ENCODE results near the gene COA3. TPM values are rescaled to one million over a fixed set of nuclear protein-coding genes. Genes with fewer than 3 reads are reported as not detected.

The COA3 gene
- total RNA-seq, 1 donor from 2014 or later, result 39.5 TPM

- no peaks in the 10 kb centered on the region for H3K9me3 Mint-ChIP-seq (ENCODE audit: low read depth)
- no peak overlapping the region for H3K27ac Mint-ChIP-seq (ENCODE audit: unreplicated experiment)
- H3K4me1 Mint-ChIP-seq (ENCODE audit: low read depth), result peaks cover 29% of the 10 kb centered on the region
- no peak overlapping the region for H3K4me3 Mint-ChIP-seq (ENCODE audit: unreplicated experiment)
- H3K36me3 Mint-ChIP-seq (ENCODE audit: low read depth), result peaks cover 27% of the 10 kb centered on the region
- no peak for DNase-seq (ENCODE audit: low spot score)
- no peaks in the 10 kb centered on the region for H3K27me3 Mint-ChIP-seq (ENCODE audit: low read depth)
- TF ChIP-seq CTCF (IDR thresholded peaks at IDR 0.05), result no peak
These were observed 47.0 kb upstream of the COA3 start for GRCh38 chr17:42845556-42845917.

GRCh38 chr17:42844761-42845555 is 46.5 kb upstream of the COA3 start:
- no peak for DNase-seq (ENCODE audit: low spot score)
- Mint-ChIP-seq H3K36me3 (ENCODE audit: low read depth) (peaks cover 28% of the 10 kb centered on the region), H3K9me3 (ENCODE audit: low read depth) (no peaks in the 10 kb centered on the region), H3K4me3 (ENCODE audit: unreplicated experiment) (no peak overlapping the region), H3K27me3 (ENCODE audit: low read depth) (no peaks in the 10 kb centered on the region), H3K27ac (ENCODE audit: unreplicated experiment) (no peak overlapping the region), H3K4me1 (ENCODE audit: low read depth) (peaks cover 25% of the 10 kb centered on the region)
- no peak for TF ChIP-seq CTCF (IDR thresholded peaks at IDR 0.05)

- peaks cover 22% of the 10 kb centered on the region for H3K4me1 Mint-ChIP-seq (ENCODE audit: low read depth)
- no peaks in the 10 kb centered on the region for H3K9me3 Mint-ChIP-seq (ENCODE audit: low read depth)
- no peak within 1 kb of the TSS for H3K4me3 Mint-ChIP-seq (ENCODE audit: unreplicated experiment)
- DNase-seq (ENCODE audit: low spot score), result no peak
- peaks cover 32% of the 10 kb centered on the region for H3K36me3 Mint-ChIP-seq (ENCODE audit: low read depth)
- no peak for TF ChIP-seq CTCF (IDR thresholded peaks at IDR 0.05)
- no peak within 1 kb of the TSS for H3K27ac Mint-ChIP-seq (ENCODE audit: unreplicated experiment)
- H3K27me3 Mint-ChIP-seq (ENCODE audit: low read depth), result no peaks in the 10 kb centered on the region
These were observed 45.8 kb upstream of the COA3 start, which contains the start of gene AOC2 for GRCh38 chr17:42844271-42844670. Gene AOC2 (plus strand): TSS chr17:42844580. CDS start chr17:42844627, 47 bp downstream.

- no peak overlapping the region for H3K4me3 Mint-ChIP-seq (ENCODE audit: unreplicated experiment)
- H3K9me3 Mint-ChIP-seq (ENCODE audit: low read depth), result no peaks in the 10 kb centered on the region
- no peaks in the 10 kb centered on the region for H3K27me3 Mint-ChIP-seq (ENCODE audit: low read depth)
- TF ChIP-seq CTCF (IDR thresholded peaks at IDR 0.05), result peak; percentile 92
- no peak for DNase-seq (ENCODE audit: low spot score)
- H3K36me3 Mint-ChIP-seq (ENCODE audit: low read depth), result peaks cover 40% of the 10 kb centered on the region
- no peak overlapping the region for H3K27ac Mint-ChIP-seq (ENCODE audit: unreplicated experiment)
- H3K4me1 Mint-ChIP-seq (ENCODE audit: low read depth), result peaks cover 22% of the 10 kb centered on the region
These were observed 44.9 kb upstream of the COA3 start for GRCh38 chr17:42843358-42843934.

- DNase-seq (ENCODE audit: low spot score), result no peak
- Mint-ChIP-seq H3K27ac (ENCODE audit: unreplicated experiment) (peak overlapping the region; percentile 20), H3K36me3 (ENCODE audit: low read depth) (peaks cover 44% of the 10 kb centered on the region), H3K4me3 (ENCODE audit: unreplicated experiment) (no peak overlapping the region), H3K4me1 (ENCODE audit: low read depth) (peaks cover 19% of the 10 kb centered on the region), H3K9me3 (ENCODE audit: low read depth) (no peaks in the 10 kb centered on the region), H3K27me3 (ENCODE audit: low read depth) (no peaks in the 10 kb centered on the region)
- no peak for TF ChIP-seq CTCF (IDR thresholded peaks at IDR 0.05)
These were observed 43.6 kb upstream of the COA3 start for GRCh38 chr17:42841975-42842685.
